Ovary (tissue), 9 donors: ENCODE results near the gene FUBP3. TPM values are rescaled to one million over a fixed set of nuclear protein-coding genes. Genes with fewer than 3 reads are reported as not detected.

Experiments used
- DNase-seq, 5 donors: peaks; one replicate each; pipeline ENCODE4 v3.0.0-alpha.2; 2019 to 2020
- H3K27ac ChIP-seq, 2 donors: fragments of 200-600 bp; one replicate each; pipeline versions ENCODE4 v1.5.1 to v1.8.0; 2019 to 2022
- H3K27me3 ChIP-seq: fragments of 200-600 bp; one replicate; pipeline ENCODE4 v1.8.0; 2022
- H3K36me3 ChIP-seq: fragments of 200-600 bp; sonication (generic); one replicate; pipeline ENCODE4 v1.5.1; 2019
- H3K4me1 ChIP-seq: one replicate; pipeline ENCODE4 v1.8.1; 2013; ENCODE audit warnings: mild to moderate bottlenecking, moderate library complexity; ENCODE audit not compliant: insufficient read depth
- H3K4me3 ChIP-seq: fragments of 200-600 bp; sonication (generic); one replicate; pipeline ENCODE4 v1.5.1; 2017
- H3K9me3 ChIP-seq, 2 donors: fragments of 200-600 bp in 1 of 2; sonication (generic) in 1 of 2; one replicate each; pipeline versions ENCODE4 v1.5.1 to v1.8.1; 2013 to 2019; ENCODE audit warnings: mild to moderate bottlenecking in 1 of 2, moderate library complexity in 1 of 2
- EP300 ChIP-seq: sonication (generic); formaldehyde crosslinking; IDR thresholded peaks from one replicate; pipeline ENCODE4 v1.6.1; 2017; ENCODE audit warnings: antibody characterized with exemption
- POLR2A ChIP-seq: fragments of 450-650 bp; IDR thresholded peaks from one replicate; pipeline ENCODE4 v1.6.1; 2017; ENCODE audit warnings: antibody characterized with exemption, mild to moderate bottlenecking, moderate library complexity
- WGBS, 3 donors: extraction: QIAGEN DNeasy Blood & Tissue Kit in 1 of 3; methylation state at CpG; one replicate each; pipeline versions ENCODE4 v1.1.5 to v1.1.7; 2013 to 2017; 5-methylcytosine and 5-hydroxymethylcytosine counted together
- intact Hi-C, 4 donors: fragments of 100-400 bp; cut with DNase I; formaldehyde crosslinking; loops; one replicate each; pipeline versions ENCODE4 v1.11.0 to v1.15.1; 2022 to 2023
- polyA plus RNA-seq, 2 donors: library from polyadenylated mRNA; stranded (reverse); fragments of 200-250 nt in 1 of 2; fragments of 350-450 nt in 1 of 2; fragmentation: Illumina TruSeq in 1 of 2; extraction: RNeasy Lipid Tissue Mini Kit (QIAGEN cat#74804) in 1 of 2; gene quantifications; one replicate each; pipeline ENCODE4 v1.2.3, GENCODE V29; 2013 to 2014
- total RNA-seq, 7 donors: library from RNA; depleted of rRNA in 2 of 7; stranded (reverse); fragments of >200 nt in 2 of 7; fragmentation: NEBNext Ultra II Directional in 3 of 7; extraction: Animal tissue kit (Norgen Biotek cat#: 25700) in 3 of 7; gene quantifications; one replicate each; pipeline versions ENCODE4 v1.1.0 to v1.2.4, GENCODE V29; 2016 to 2023
- TF ChIP-seq, protein P1 (sequence below), 3 donors: fragments of 450-650 bp in 2 of 3; fragments of 200-600 bp in 1 of 3; IDR thresholded peaks; one replicate each; pipeline versions ENCODE4 v1.5.1 to v1.8.0; 2016 to 2022; ENCODE audit warnings: antibody characterized with exemption in 3 of 3, mild to moderate bottlenecking in 1 of 3
- donor health status: DM: no; HTN: no; CAD: no; lungs with moderate emphysema.
- donor health status: DM: no; HTN: no; CAD: no.
- donor health status: Bipolar disorder and iron deficiency.
- donor health status: DM: yes; HTN: yes; CAD: no.
- donor health status: DM: no; HTN: no; CAD: no.
- donor health status: DM: yes; HTN: yes; CAD: no.

Gene FUBP3
- total and polyA plus RNA-seq, 9 donors = 15.5 to 54.3 (median 44.4) TPM

DNA sequence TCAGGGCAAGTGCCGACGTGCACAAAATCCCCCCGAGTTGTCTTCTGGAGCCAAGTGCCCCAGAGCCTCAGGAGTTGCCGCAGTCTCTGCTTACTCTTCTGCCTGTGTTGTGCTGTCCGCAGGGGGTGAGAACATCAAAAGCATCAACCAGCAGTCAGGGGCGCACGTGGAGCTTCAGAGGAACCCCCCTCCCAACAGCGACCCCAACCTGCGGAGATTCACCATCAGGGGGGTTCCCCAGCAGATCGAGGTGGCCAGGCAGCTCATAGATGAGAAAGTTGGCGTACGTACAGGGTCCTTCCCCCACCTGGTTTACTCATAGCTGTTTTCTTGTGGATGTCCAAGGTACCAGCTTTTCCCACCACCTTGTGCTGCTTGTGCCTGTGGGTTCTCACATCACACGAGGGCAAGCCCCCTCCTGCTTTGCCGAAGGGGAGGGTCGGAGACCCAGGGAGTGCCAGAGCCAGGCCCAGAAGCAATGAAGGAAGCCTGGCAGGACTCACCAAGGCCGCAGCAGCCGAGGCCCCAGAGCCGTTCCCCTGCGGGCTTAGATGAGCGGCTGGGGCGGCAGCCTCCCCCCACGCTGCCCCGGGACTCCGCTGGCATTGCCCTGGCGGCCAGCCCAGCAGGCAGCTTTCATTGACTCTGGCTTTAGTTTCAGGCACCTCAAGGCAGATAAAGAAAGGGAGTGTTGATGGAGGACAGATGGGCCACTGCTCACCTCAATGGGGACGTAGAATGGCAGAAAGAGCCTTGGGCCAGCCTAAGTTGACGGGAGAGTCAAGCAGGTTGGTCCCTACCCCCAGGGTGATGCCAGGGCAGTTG lies 51.3 kb downstream of the FUBP3 start:
- Histone ChIP-seq H3K27me3 (no peaks in the 10 kb centered on the region), H3K4me3 (no peak overlapping the region), H3K36me3 (no peaks in the 10 kb centered on the region), H3K27ac (no peak overlapping the region), H3K9me3 (no peaks in the 10 kb centered on the region), H3K4me1 (no peaks in the 10 kb centered on the region)
- intact Hi-C loops = no loop called here
- WGBS, 3 donors = 87 to 90% (median 89%) methylated on average over 27 of the region's 27 CpGs
- no peak for DNase-seq
- TF ChIP-seq POLR2A = no peak
- TF ChIP-seq, protein P1, sequence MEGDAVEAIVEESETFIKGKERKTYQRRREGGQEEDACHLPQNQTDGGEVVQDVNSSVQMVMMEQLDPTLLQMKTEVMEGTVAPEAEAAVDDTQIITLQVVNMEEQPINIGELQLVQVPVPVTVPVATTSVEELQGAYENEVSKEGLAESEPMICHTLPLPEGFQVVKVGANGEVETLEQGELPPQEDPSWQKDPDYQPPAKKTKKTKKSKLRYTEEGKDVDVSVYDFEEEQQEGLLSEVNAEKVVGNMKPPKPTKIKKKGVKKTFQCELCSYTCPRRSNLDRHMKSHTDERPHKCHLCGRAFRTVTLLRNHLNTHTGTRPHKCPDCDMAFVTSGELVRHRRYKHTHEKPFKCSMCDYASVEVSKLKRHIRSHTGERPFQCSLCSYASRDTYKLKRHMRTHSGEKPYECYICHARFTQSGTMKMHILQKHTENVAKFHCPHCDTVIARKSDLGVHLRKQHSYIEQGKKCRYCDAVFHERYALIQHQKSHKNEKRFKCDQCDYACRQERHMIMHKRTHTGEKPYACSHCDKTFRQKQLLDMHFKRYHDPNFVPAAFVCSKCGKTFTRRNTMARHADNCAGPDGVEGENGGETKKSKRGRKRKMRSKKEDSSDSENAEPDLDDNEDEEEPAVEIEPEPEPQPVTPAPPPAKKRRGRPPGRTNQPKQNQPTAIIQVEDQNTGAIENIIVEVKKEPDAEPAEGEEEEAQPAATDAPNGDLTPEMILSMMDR (IDR thresholded peaks at IDR 0.05) = no peak
- TF ChIP-seq EP300 = no peak

DNA sequence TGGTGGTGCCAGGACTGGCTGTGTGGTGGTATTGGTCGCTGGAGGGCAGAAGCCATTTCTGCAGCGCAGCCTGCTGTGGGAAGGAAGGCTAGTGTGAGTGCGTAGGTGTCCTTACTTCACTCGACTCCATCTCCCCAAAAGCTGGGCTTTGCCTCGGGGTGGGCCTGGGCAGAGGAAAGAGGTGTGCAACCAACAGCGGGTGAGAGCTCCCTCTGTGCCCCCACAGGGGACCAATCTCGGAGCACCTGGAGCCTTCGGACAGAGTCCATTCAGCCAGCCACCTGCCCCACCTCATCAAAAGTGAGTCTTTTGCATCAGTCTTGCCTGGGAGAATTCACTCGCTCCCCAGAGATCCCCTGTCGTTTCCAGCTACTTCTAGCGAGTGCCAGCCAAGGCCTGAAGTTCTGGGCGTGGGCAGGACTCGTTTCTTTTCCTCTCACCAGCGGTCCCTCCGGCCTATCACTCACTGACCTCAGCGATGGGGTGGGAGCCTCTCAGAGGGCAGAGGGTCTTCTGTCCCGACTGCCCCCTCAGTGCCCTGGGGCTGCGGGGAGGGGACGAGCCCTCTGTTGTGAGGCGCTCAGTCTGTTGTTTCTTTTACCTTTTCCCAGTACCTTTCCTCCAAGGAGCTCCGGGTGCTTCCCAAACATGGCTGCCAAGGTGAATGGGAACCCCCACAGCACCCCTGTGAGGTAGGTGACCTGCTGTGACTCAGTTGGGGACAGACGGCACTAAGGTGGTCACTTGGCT lies 52.1 kb downstream of the FUBP3 start:
- H3K27ac ChIP-seq = no peak overlapping the region
- TF ChIP-seq, protein P1 (IDR thresholded peaks at IDR 0.05) = no peak
- no peak for TF ChIP-seq POLR2A
- TF ChIP-seq EP300 = no peak
- WGBS, 3 donors = 89 to 92% (median 92%) methylated on average over 22 of the region's 22 CpGs
- H3K36me3 ChIP-seq = no peaks in the 10 kb centered on the region
- no peaks in the 10 kb centered on the region for H3K4me1 ChIP-seq
- H3K27me3 ChIP-seq = no peaks in the 10 kb centered on the region
- intact Hi-C loops = no loop called here
- H3K9me3 ChIP-seq = no peaks in the 10 kb centered on the region
- DNase-seq = no peak
- H3K4me3 ChIP-seq = no peak overlapping the region

DNA sequence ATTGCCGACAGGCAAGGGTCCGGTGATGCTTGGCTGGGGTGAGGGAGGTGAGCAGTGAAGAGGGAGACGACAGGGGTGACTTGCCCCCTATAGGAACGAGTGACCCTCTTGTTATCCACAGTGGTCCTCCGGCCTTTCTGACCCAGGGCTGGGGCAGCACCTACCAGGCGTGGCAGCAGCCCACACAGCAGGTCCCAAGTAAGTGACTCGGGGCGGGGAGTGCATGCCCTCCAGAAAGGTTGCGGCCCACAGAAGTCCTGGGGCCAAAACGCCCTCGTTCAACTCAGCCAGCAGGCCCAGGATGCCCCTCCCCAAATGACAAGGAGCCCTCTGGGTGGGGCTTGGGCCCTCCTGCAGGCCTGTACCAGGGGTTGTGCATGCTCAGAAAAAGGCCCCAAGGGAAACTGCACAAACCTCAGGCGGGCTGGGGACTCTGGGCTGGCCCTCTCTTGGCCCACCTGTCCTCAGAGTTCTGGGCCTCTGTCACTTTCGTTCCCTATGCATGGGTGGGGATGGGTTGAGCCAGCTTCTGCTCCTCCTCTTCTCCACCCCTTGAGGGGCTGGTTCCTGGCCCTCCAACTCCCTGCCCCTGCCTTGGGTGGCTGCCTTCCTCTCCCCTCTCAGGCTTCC lies 52.8 kb downstream of the FUBP3 start:
- H3K27me3 ChIP-seq = no peaks in the 10 kb centered on the region
- H3K27ac ChIP-seq = no peak overlapping the region
- 82 to 87% (median 87%) methylated on average over 13 of the region's 13 CpGs for WGBS, 3 donors
- no peak overlapping the region for H3K4me3 ChIP-seq
- no peaks in the 10 kb centered on the region for H3K36me3 ChIP-seq
- no peaks in the 10 kb centered on the region for H3K4me1 ChIP-seq
- TF ChIP-seq POLR2A = no peak
- intact Hi-C loops = no loop called here
- no peak for DNase-seq
- no peaks in the 10 kb centered on the region for H3K9me3 ChIP-seq

DNA sequence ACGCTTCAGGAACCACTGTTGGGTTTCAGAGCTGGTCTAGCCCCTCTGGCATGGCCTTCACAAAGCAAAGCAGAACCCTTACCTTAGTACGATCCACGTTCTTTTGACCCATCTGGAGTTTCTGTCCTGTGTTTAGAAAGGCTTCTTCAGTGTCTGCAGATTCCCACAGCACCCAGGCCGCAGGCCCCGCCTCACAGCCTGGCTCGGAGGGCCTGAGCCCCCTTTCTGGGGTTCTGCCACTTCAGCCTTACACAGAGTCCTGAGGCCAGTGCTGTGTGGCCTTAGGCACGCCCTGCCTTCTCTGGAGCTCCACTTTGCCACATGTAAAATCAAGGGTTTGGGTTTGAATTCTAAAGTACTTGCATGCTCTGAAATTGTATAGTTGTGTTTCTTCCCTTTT lies 53.5 kb downstream of the FUBP3 start:
- 92 to 95% (median 92%) methylated on average over 7 of the region's 7 CpGs for WGBS, 3 donors
- Histone ChIP-seq H3K27ac (no peak overlapping the region), H3K36me3 (no peaks in the 10 kb centered on the region), H3K4me3 (no peak overlapping the region), H3K4me1 (no peaks in the 10 kb centered on the region), H3K27me3 (no peaks in the 10 kb centered on the region), H3K9me3 (no peaks in the 10 kb centered on the region)
- TF ChIP-seq, protein P1 (IDR thresholded peaks at IDR 0.05) = no peak
- TF ChIP-seq POLR2A (no peak), EP300 (no peak)
- intact Hi-C loops = no loop called here
- no peak for DNase-seq
